ENCODE data around the gene FKBP1B. TPM values are rescaled to one million over a fixed set of nuclear protein-coding genes. Genes with fewer than 3 reads are reported as not detected.
A peak's percentile ranks its signal among the peaks of the same experiment; 100 is the strongest.

Gene FKBP1B
- total RNA-seq, 1 experiment from 2014 or later = 2.1 TPM

- Histone ChIP-seq H3K4me2 (ENCODE audit: low read length) (no peak overlapping the region), H3K4me1 (ENCODE audit: insufficient read depth, low read length) (peaks cover 27% of the 10 kb centered on the region), H3K9ac (ENCODE audit: low read length) (no peak overlapping the region), H3K9me3 (ENCODE audit: low read length) (no peaks in the 10 kb centered on the region), H3K27me3 (ENCODE audit: low read length) (no peaks in the 10 kb centered on the region), H4K20me1 (ENCODE audit: low read length) (no peaks in the 10 kb centered on the region), H3K36me3 (ENCODE audit: low read depth, low read length) (no peaks in the 10 kb centered on the region; the same call in 1 of the 2 replicates), H3K9me2 (replicated peaks; ENCODE audit: low read length) (no peaks in the 10 kb centered on the region), H3F3A (ENCODE audit: low read length, unreplicated experiment) (no peaks in the 10 kb centered on the region), H3K79me2 (ENCODE audit: low read length) (no peaks in the 10 kb centered on the region), H3K4me3 (ENCODE audit: low read length) (no peak overlapping the region), H3K27ac (ENCODE audit: low read length) (peak overlapping the region; percentile 39), H2AFZ (ENCODE audit: low read length) (0 out of 2 replicates have a peak overlapping the region, but pooled peaks have one; percentile 24)
- POLR2A ChIA-PET (ENCODE audit: unreplicated experiment) = no interaction called here
- intact Hi-C loops (cut with micrococcal nuclease) = no loop called here
- TF ChIP-seq EZH2 (IDR thresholded peaks at IDR 0.05; ENCODE audit: low read length, unreplicated experiment) = no peak
- TF ChIP-seq EZH2phosphoT487 (IDR thresholded peaks at IDR 0.05; ENCODE audit: borderline replicate concordance, low read length) = no peak
- TF ChIP-seq CTCF (conservative IDR thresholded peaks at IDR 0.05; ENCODE audit: low read depth, low read length) = peak; percentile 59
- peak; percentile 87 for ATAC-seq
- CTCF ChIA-PET = no interaction called here
- DNase-seq = peak; percentile 90
- no TSS peak for BruUV-seq (replicated peaks)
These were observed 28.2 kb upstream of the FKBP1B start for GRCh38 chr2:24021122-24021998.

- no peaks in the 10 kb centered on the region for H3K27me3 ChIP-seq (ENCODE audit: low read length)
These were observed 27.1 kb upstream of the FKBP1B start for GRCh38 chr2:24022324-24022974.

More at GRCh38 chr2:24022324-24022974, 27.1 kb upstream of the FKBP1B start:
- Histone ChIP-seq H3F3A (ENCODE audit: low read length, unreplicated experiment) (no peaks in the 10 kb centered on the region), H3K4me1 (ENCODE audit: insufficient read depth, low read length) (peaks cover 17% of the 10 kb centered on the region), H3K4me3 (ENCODE audit: low read length) (no peak overlapping the region), H4K20me1 (ENCODE audit: low read length) (no peaks in the 10 kb centered on the region), H3K4me2 (ENCODE audit: low read length) (no peak overlapping the region), H3K79me2 (ENCODE audit: low read length) (no peaks in the 10 kb centered on the region), H3K9ac (ENCODE audit: low read length) (no peak overlapping the region), H2AFZ (ENCODE audit: low read length) (no peak overlapping the region), H3K9me2 (replicated peaks; ENCODE audit: low read length) (no peaks in the 10 kb centered on the region), H3K27ac (ENCODE audit: low read length) (no peak overlapping the region), H3K36me3 (ENCODE audit: low read depth, low read length) (peaks cover 3% of the 10 kb centered on the region; the same call in 1 of the 2 replicates), H3K9me3 (ENCODE audit: low read length) (no peaks in the 10 kb centered on the region)
- intact Hi-C loops (cut with micrococcal nuclease) = no loop called here
- POLR2A ChIA-PET (ENCODE audit: unreplicated experiment) = no interaction called here
- ATAC-seq = no peak
- TF ChIP-seq CTCF (conservative IDR thresholded peaks at IDR 0.05; ENCODE audit: low read depth, low read length) = no peak
- no TSS peak for BruUV-seq (replicated peaks)
- CTCF ChIA-PET = no interaction called here
- no peak for DNase-seq

Data from PC-3 (cell line).